H9 (cell line): ENCODE results near the gene PACS1. TPM values are rescaled to one million over a fixed set of nuclear protein-coding genes. Genes with fewer than 3 reads are reported as not detected.

Experiments used
- DNase-seq: peaks from one replicate; pipeline ENCODE4 v3.0.0-alpha.2; 2017
- H2AFZ ChIP-seq: one replicate; pipeline ENCODE4 v1.6.1; 2013; ENCODE audit warnings: mild to moderate bottlenecking, low read length, control low read depth, moderate library complexity
- H2AK5ac ChIP-seq: 2 replicates; pipeline ENCODE4 v1.6.1; 2013; ENCODE audit warnings: low read length, control low read depth, mixed read lengths; ENCODE audit not compliant: insufficient read length
- H2BK120ac ChIP-seq: one replicate; pipeline ENCODE4 v1.6.1; 2013; ENCODE audit warnings: low read depth, mild to moderate bottlenecking, low read length, control low read depth, inconsistent platforms; ENCODE audit not compliant: poor library complexity, severe bottlenecking
- H2BK12ac ChIP-seq: 2 replicates; pipeline ENCODE4 v1.6.1; 2013; ENCODE audit warnings: low read length, control low read depth, mixed read lengths, low read depth; ENCODE audit not compliant: insufficient read length
- H2BK15ac ChIP-seq: 2 replicates; pipeline ENCODE4 v1.6.1; 2013; ENCODE audit warnings: low read depth, low read length, control low read depth
- H2BK20ac ChIP-seq: one replicate; pipeline ENCODE4 v1.6.1; 2013; ENCODE audit warnings: low read depth, mild to moderate bottlenecking, low read length, control low read depth, inconsistent platforms; ENCODE audit not compliant: poor library complexity, severe bottlenecking
- H2BK5ac ChIP-seq: 2 replicates; pipeline ENCODE4 v1.6.1; 2013; ENCODE audit warnings: low read length, control low read depth, mixed read lengths; ENCODE audit not compliant: insufficient read length
- H3K14ac ChIP-seq: 2 replicates; pipeline ENCODE4 v1.6.1; 2013; ENCODE audit warnings: low read length, control low read depth; ENCODE audit not compliant: insufficient read depth
- H3K18ac ChIP-seq: 2 replicates; pipeline ENCODE4 v1.6.1; 2013; ENCODE audit warnings: low read depth, mild to moderate bottlenecking, mixed read lengths, low read length, control low read depth; ENCODE audit not compliant: insufficient read length
- H3K23ac ChIP-seq: 2 replicates; pipeline ENCODE4 v1.6.1; 2013; ENCODE audit warnings: low read length, control low read depth, mixed read lengths, low read depth; ENCODE audit not compliant: insufficient read length
- H3K23me2 ChIP-seq: 2 replicates; pipeline ENCODE4 v1.6.1; 2013; ENCODE audit warnings: low read depth, mild to moderate bottlenecking, mixed read lengths, low read length, control low read depth; ENCODE audit not compliant: insufficient read length, poor library complexity, severe bottlenecking
- H3K27ac ChIP-seq: 2 replicates; pipeline ENCODE4 v1.5.1; 2013; ENCODE audit warnings: low read length, control low read depth, mixed read lengths, low read depth; ENCODE audit not compliant: insufficient read length
- H3K27me3 ChIP-seq: 2 replicates; pipeline ENCODE4 v1.6.1; 2013; ENCODE audit warnings: low read length, control low read depth, inconsistent platforms; ENCODE audit not compliant: insufficient read depth
- H3K4ac ChIP-seq: 2 replicates; pipeline ENCODE4 v1.6.1; 2013; ENCODE audit warnings: low read depth, mild to moderate bottlenecking, control low read depth, inconsistent platforms, low read length, moderate library complexity
- H3K4me1 ChIP-seq: 2 replicates; pipeline ENCODE4 v1.6.1; 2013; ENCODE audit warnings: low read length, control low read depth, inconsistent platforms; ENCODE audit not compliant: insufficient read depth
- H3K4me2 ChIP-seq: 2 replicates; pipeline ENCODE4 v1.6.1; 2013; ENCODE audit warnings: low read length, control low read depth, mixed read lengths; ENCODE audit not compliant: insufficient read length, insufficient read depth
- H3K56ac ChIP-seq: 2 replicates; pipeline ENCODE4 v1.6.1; 2013; ENCODE audit warnings: low read depth, mild to moderate bottlenecking, mixed read lengths, low read length, control low read depth; ENCODE audit not compliant: insufficient read length
- H3K79me1 ChIP-seq: 2 replicates; pipeline ENCODE4 v1.6.1; 2013; ENCODE audit warnings: low read depth, mild to moderate bottlenecking, moderate library complexity, low read length, control low read depth, inconsistent platforms; ENCODE audit not compliant: insufficient read depth, poor library complexity, severe bottlenecking
- H3K79me2 ChIP-seq: 2 replicates; pipeline ENCODE4 v1.6.1; 2013; ENCODE audit warnings: low read length, control low read depth, inconsistent platforms; ENCODE audit not compliant: insufficient read depth
- H3K9ac ChIP-seq: 2 replicates; pipeline ENCODE4 v1.6.1; 2013; ENCODE audit warnings: low read length, control low read depth, mixed read lengths; ENCODE audit not compliant: insufficient read length; ENCODE audit errors: extremely low read depth
- H3K9me3 ChIP-seq: one replicate; pipeline ENCODE4 v1.6.1; 2013; ENCODE audit warnings: low read depth, low read length, inconsistent platforms; ENCODE audit not compliant: control insufficient read depth
- H3T11ph ChIP-seq: one replicate; pipeline ENCODE4 v1.6.1; 2013; ENCODE audit warnings: mild to moderate bottlenecking, low read length, control low read depth, inconsistent platforms
- H4K20me1 ChIP-seq: one replicate; pipeline ENCODE4 v1.6.1; 2013; ENCODE audit not compliant: control insufficient read depth, insufficient read length, insufficient read depth
- H4K5ac ChIP-seq: 2 replicates; pipeline ENCODE4 v1.6.1; 2013; ENCODE audit warnings: low read depth, mild to moderate bottlenecking, mixed read lengths, low read length, control low read depth; ENCODE audit not compliant: insufficient read length
- H4K8ac ChIP-seq: replicated peaks from 2 replicates; pipeline ENCODE4 v1.6.1; 2013; ENCODE audit warnings: low read length, control low read depth, mixed read lengths, low read depth; ENCODE audit not compliant: insufficient read length
- H4K91ac ChIP-seq: 2 replicates; pipeline ENCODE4 v1.6.1; 2013; ENCODE audit warnings: low read depth, mild to moderate bottlenecking, moderate library complexity, mixed read lengths, low read length, control low read depth; ENCODE audit not compliant: insufficient read length
- H3K27ac Mint-ChIP-seq, 3 experiments: 2 replicates in 2 of 3; 3 replicates in 1 of 3; pipeline ENCODE4 v1.8.0; 2020 to 2021; ENCODE audit warnings: mixed read lengths in 3 of 3, mild to moderate bottlenecking in 1 of 3, moderate library complexity in 1 of 3
- H3K27me3 Mint-ChIP-seq: 2 replicates; pipeline ENCODE4 v1.8.0; 2021; ENCODE audit warnings: low read depth, mild to moderate bottlenecking, moderate library complexity, mixed read lengths
- H3K36me3 Mint-ChIP-seq, 3 experiments: 2 replicates in 2 of 3; 3 replicates in 1 of 3; pipeline ENCODE4 v1.8.0; 2020 to 2021; ENCODE audit warnings: low read depth in 3 of 3, mixed read lengths in 3 of 3; ENCODE audit not compliant: insufficient read depth in 1 of 3
- H3K4me1 Mint-ChIP-seq, 2 experiments: 2 replicates each; pipeline ENCODE4 v1.8.0; 2020; ENCODE audit warnings: mixed read lengths in 2 of 2
- H3K4me3 Mint-ChIP-seq, 2 experiments: 2 replicates in 1 of 2; 3 replicates in 1 of 2; pipeline ENCODE4 v1.8.0; 2020 to 2021; ENCODE audit warnings: mild to moderate bottlenecking in 2 of 2, mixed read lengths in 2 of 2, moderate library complexity in 1 of 2
- H3K9me3 Mint-ChIP-seq, 2 experiments: 2 replicates in 1 of 2; 3 replicates in 1 of 2; pipeline ENCODE4 v1.8.0; 2020; ENCODE audit warnings: mild to moderate bottlenecking in 2 of 2, mixed read lengths in 2 of 2, moderate library complexity in 1 of 2
- CTCF ChIP-seq: fragments of 200-600 bp; sonication (generic); conservative IDR thresholded peaks from 3 replicates; pipeline ENCODE4 v1.8.0; 2021; ENCODE audit warnings: antibody characterized with exemption, mild to moderate bottlenecking
- total RNA-seq: library from RNA; stranded (reverse); gene quantifications from 2 replicates; pipeline ENCODE4 v1.2.1, GENCODE V29; 2021

PACS1 gene
- total RNA-seq, 1 experiment from 2014 or later = 35.5 TPM

GRCh38 chr11:66157182-66157864 is 87.3 kb downstream of the PACS1 start:
- no peaks in the 10 kb centered on the region for H3K23me2 ChIP-seq
- no peak overlapping the region for H3K4ac ChIP-seq
- Mint-ChIP-seq H3K36me3 (no peaks in the 10 kb centered on the region), H3K9me3 (no peaks in the 10 kb centered on the region), H3K4me1 (no peaks in the 10 kb centered on the region), H3K27ac (no peak overlapping the region), H3K4me3 (no peak overlapping the region), H3K27me3 (no peaks in the 10 kb centered on the region)
- H4K5ac ChIP-seq = no peak overlapping the region
- no peak overlapping the region for H2BK5ac ChIP-seq
- H3K56ac ChIP-seq = no peak overlapping the region
- TF ChIP-seq CTCF = no peak; the same call in 2 of the 3 replicates
- no peak overlapping the region for H2BK120ac ChIP-seq
- no peak overlapping the region for H3K23ac ChIP-seq
- H4K91ac ChIP-seq = no peak overlapping the region
- H3K4me1 ChIP-seq = no peaks in the 10 kb centered on the region
- no peak overlapping the region for H2BK20ac ChIP-seq
- no peak overlapping the region for H3K4me2 ChIP-seq
- H4K20me1 ChIP-seq = no peaks in the 10 kb centered on the region
- H3K9me3 ChIP-seq = no peaks in the 10 kb centered on the region
- H3T11ph ChIP-seq = no peak overlapping the region
- no peak overlapping the region for H2BK12ac ChIP-seq
- H3K79me1 ChIP-seq = no peaks in the 10 kb centered on the region
- H3K27ac ChIP-seq = no peak overlapping the region
- H2AK5ac ChIP-seq = no peak overlapping the region
- H2AFZ ChIP-seq = no peak overlapping the region
- no peak overlapping the region for H4K8ac ChIP-seq
- H3K18ac ChIP-seq = no peak overlapping the region
- no peaks in the 10 kb centered on the region for H3K79me2 ChIP-seq
- H3K27me3 ChIP-seq = no peaks in the 10 kb centered on the region
- H2BK15ac ChIP-seq = no peak overlapping the region
- no peak overlapping the region for H3K9ac ChIP-seq
- no peak overlapping the region for H3K14ac ChIP-seq
- DNase-seq = no peak
